GM15510 (cell line): ENCODE data around the gene PLCL2.

ENCODE experiments used
- POLR2A ChIP-seq: IDR thresholded peaks from 3 replicates; pipeline ENCODE4 v1.6.1; 2011; ENCODE audit warnings: borderline replicate concordance; ENCODE audit not compliant: insufficient read length; ENCODE audit errors: extremely low read depth

The PLCL2 gene

DNA sequence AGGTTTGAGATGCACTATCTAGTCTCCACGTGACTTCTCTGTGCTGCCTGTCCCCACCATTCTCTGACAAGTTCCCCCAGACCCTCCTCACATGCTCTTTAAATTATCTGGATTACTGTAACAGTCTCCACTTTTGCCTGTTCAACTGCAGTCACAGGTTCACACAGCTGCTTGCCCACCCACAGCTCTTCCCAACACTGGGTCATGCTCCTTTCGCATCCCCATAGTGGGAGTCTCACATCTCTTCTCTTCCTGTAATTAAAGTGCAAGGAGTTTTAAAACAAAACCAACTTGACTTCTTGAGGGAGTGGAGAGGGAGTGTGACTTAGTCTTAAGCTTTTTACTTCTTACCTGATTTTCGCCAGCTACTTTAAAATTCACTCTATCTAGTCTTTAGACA, 178.8 kb downstream of the PLCL2 start:
- TF ChIP-seq POLR2A: no peak

- no peak for TF ChIP-seq POLR2A
Measured at GRCh38 chr3:17065315-17065714, 180.6 kb downstream of the PLCL2 start.

- TF ChIP-seq POLR2A: no peak
Measured at GRCh38 chr3:17065881-17066280, 181.1 kb downstream of the PLCL2 start.

DNA sequence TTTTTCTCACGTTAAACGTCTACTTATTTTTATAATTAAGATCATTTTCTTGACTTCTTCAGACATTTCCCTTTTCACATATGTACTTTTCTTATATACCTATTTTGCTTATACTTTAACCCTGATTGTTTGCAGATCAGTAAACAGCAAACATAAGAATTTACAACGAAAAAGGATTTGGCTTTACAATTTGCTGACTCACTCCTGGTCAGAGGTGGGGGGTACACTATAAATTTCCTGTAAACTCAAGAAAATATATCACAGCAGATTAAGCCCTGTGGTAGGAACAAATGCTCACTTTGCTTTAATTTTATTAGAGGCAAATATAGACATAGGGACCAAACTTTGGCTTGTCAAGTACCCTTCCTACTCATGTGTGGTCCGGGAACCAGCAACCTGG, 185.0 kb downstream of the PLCL2 start:
- no peak for TF ChIP-seq POLR2A

- no peak for TF ChIP-seq POLR2A
Measured at GRCh38 chr3:17070161-17070959, 185.6 kb downstream of the PLCL2 start.

DNA sequence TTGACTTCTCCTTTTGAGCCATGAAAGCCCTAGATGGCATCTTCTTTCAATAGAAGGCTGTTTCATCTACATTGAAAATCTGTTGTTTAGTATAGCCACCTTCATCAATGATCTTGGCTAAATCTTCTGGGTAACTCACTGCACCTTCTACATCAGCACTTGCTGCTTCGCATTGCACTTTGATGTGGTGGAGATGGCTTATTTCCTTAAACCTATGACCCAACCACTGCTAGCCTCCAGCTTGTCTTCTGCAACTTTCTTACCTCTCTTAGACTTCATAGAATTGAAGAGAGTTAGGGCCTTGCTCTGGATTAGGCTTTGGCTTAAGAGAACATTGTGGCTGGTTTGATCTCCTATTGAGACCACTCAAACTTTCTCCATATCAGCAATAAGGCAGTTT, 189.8 kb downstream of the PLCL2 start:
- TF ChIP-seq POLR2A: no peak

DNA sequence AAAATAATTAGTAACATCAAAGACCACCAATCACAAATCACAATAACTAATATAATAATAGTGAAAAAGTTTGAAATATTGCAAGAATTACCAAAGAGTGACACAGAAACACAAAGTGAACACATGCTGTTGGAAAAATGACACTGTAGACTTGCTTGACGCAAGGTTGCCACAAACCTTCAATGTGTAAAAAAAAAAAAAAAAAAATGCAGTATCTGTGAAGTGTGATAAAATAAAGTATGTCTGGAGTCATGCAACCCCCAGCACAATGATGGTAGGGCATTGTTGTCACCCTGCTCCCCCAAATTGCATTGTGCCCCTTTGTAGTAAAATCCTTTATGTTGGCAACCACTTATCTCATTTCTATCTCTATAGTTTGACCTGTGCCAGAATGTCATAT, 190.6 kb downstream of the PLCL2 start:
- TF ChIP-seq POLR2A: no peak

GRCh38 chr3:17075907-17076306, 191.2 kb downstream of the PLCL2 start:
- no peak for TF ChIP-seq POLR2A

DNA sequence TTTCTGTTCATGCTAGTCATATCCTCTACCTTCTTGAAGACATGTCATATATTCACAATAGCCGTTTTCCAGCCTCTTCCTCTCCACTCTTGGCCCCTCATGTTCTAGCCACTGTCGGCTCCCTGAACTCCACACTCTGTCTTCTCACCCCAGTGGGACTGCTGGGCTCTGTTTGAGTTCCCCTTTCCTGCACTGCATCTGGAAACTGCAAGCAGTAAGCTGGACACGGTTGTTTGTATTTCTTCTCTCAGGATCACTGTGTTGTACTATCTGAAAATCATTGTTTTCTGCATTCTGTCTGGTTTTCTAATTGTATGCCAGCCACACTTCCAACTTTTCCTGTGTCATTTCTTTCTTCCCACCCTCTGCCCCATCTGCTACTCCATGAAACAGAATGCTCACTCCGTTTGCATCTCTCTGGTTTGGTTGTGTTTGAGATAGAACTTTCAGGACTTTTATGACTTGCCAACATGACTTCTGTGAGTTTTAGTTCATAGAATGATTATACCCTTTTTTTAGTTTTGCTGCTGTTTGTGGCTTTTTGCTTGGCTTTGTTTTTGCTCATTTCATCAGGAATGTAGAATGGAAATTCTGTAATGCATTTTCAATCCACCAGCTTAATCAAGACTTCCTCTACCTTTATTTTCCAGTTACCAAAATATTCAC, 192.3 kb downstream of the PLCL2 start:
- TF ChIP-seq POLR2A: no peak

- TF ChIP-seq POLR2A: no peak
Measured at GRCh38 chr3:17077606-17078005, 192.9 kb downstream of the PLCL2 start.

DNA sequence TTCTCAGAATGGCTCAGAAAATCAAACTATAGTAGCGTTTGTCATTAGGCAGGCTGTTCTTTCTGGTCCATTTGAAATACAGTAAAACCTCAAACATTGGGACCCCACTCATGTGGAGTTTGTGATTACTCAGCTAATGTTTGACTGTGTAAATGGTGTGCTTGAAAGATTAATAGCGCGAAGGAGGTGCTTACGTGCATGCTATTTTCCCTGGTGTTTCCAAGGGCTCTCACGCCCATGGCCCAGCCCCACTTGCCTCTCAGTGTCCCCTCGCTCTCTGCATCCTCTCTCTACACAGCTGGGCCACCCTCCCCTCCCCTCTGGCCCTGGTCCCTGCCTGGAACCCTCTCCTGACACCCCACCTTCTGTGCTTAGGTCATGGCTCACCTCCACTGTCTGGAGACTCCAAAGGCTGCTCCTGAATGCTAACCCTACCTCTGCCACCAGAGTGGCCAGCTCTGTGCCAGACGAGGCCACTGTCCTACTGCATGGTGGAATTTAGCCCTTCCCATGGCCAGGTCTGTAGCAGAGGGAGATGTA, 194.2 kb downstream of the PLCL2 start:
- TF ChIP-seq POLR2A: no peak

- no peak for TF ChIP-seq POLR2A
Measured at GRCh38 chr3:17079933-17080332, 195.2 kb downstream of the PLCL2 start.

DNA sequence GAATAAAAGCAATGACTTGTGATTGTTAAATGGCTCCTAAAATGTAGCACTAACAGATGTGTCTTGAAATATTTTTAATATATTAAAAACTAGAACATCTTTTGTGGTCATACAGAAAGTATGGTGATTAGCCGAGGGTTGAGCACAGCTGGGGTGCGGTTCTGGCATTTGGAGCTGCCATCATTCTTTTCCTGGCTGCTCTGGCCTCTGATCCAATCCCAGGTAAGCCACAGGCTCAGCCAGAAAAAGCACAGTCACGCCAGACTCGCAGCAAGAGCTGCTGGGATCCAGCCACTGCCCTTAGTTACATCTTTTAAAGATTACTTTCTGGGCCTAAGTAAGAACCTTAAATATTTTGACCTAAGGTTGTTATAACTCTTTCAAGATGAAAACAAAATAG, 196.8 kb downstream of the PLCL2 start:
- TF ChIP-seq POLR2A: no peak

DNA sequence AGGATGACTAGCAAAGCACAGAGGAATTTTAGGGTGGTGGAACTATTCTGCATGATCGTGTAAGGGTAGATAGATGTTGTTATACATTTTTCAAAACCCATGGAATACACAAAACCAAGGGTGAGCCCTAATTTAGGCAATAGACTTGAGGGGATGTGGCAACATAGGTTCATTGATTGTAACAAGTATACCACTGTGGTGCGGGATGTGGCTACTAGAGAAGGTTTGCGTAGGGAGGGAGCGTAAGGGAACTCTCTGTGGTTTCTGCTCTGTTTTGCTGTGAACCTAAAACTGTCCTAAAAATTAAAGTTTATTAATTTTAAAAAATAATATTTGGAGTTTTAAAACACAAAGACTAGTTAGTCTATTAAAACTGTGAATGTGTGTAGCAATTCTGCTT, 202.8 kb downstream of the PLCL2 start:
- no peak for TF ChIP-seq POLR2A

DNA sequence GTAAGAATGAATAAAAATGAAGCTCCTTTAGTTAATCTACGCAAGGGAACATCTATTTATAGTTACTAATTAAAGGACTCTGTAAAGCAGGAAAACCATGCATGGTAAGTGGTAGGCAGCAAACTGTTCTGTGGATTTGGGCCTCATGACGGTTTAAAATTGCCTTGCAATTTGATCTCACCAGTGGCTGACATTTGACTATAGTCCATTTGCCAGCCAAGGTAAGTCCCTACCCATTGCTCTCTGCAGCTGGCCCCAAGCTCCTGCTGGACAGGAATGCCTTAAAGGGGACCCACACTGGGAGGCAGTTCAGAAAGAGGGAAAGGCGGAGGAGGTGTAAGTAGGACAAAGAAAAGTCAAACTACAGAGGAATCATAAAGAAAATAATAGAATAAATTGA, 203.3 kb downstream of the PLCL2 start:
- no peak for TF ChIP-seq POLR2A
